B cell (primary cell): Measurements from ENCODE around the gene ZNF784.

Experiments used
- CTCF ChIP-seq: fragments of 200-600 bp; IDR thresholded peaks from one replicate; pipeline ENCODE4 v1.8.0; 2022; ENCODE audit warnings: antibody characterized with exemption, mild to moderate bottlenecking
- EZH2 ChIP-seq: IDR thresholded peaks from 2 replicates; pipeline ENCODE4 v1.6.1; 2012; ENCODE audit warnings: borderline replicate concordance, low read depth, mild to moderate bottlenecking, moderate library complexity, low read length; ENCODE audit not compliant: insufficient read depth, poor library complexity, severe bottlenecking

DNA sequence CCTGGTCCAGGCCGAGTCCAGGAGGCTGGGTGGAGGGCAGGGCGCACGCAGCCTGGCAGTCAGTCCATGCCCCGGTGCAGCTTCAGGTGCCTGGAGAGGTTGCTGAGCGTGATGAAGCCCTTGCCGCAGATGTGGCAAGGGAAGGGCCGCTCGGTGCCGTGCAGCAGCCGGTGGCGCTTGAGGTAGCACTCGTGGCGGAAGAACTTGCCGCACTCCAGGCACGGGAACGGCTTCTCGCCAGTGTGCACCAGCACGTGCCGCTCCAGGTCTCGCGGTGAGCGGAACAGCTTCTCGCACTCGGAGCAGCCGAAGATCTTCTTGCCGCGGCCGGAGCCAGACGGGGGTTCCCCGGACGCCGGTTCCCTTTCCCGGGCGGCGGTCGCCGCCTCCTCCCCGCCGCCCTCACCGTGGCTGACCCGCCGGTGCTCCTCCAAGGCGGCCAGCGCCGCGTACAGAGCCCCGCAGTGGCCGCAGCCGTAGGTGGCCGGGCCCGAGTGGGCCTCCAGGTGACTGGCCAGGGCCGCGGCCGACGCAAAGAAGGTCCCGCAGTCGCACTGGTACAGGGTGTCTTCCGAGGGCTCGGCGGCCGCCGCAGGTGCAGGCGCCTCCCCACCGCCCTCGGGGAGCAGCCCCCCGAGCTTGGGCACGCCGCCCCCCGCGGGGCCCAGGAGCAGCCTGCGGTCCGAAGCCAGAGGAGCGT is 31.8 kb downstream of the ZNF784 start:
- TF ChIP-seq CTCF (no peak), EZH2 (no peak)
